ENCODE measurements around the gene DNAJC28. TPM values are rescaled to one million over a fixed set of nuclear protein-coding genes. Genes with fewer than 3 reads are reported as not detected.

DNAJC28 gene
- total and polyA plus RNA-seq, 2 experiments from 2014 or later = 5.0 to 6.6 TPM

GRCh38 chr21:33492571-33492970, 1.1 kb upstream of the DNAJC28 start (continued):
- TF ChIP-seq REST (IDR thresholded peaks at IDR 0.05; ENCODE audit: unreplicated experiment) = no peak
- no peak for TF ChIP-seq JUNB (IDR thresholded peaks at IDR 0.05; ENCODE audit: unreplicated experiment)
- no peak for TF ChIP-seq CTCF (conservative IDR thresholded peaks at IDR 0.05; ENCODE audit: low read depth in 2 of 2)
- TF ChIP-seq STAT1 (IDR thresholded peaks at IDR 0.05; ENCODE audit: unreplicated experiment) = no peak
- no peak for TF ChIP-seq ZNF331 (CRISPR knock-in tag; IDR thresholded peaks at IDR 0.05; ENCODE audit: low read depth)

- Histone ChIP-seq H3K4me1 (ENCODE audit: insufficient read depth) (peaks cover 5% of the 10 kb centered on the region), H4K20me1 (replicated peaks; ENCODE audit: insufficient read depth) (no peaks in the 10 kb centered on the region), H3K9me2 (ENCODE audit: insufficient read depth) (no peaks in the 10 kb centered on the region), H3K27ac (ENCODE audit: low read depth) (no peak overlapping the region), H3K79me2 (replicated peaks; ENCODE audit: insufficient read depth) (peaks cover 5% of the 10 kb centered on the region; the same call in 1 of the 2 replicates), H3K4me2 (peak overlapping the region; percentile 80), H3K4me3 (peak overlapping the region; percentile 97), H3K27me3 (ENCODE audit: insufficient read depth) (no peaks in the 10 kb centered on the region), H2AFZ (peak overlapping the region; percentile 97), H3F3A (replicated peaks; ENCODE audit: low read depth) (peaks cover 4% of the 10 kb centered on the region; the same call in 1 of the 2 replicates), H3K36me3 (ENCODE audit: insufficient read depth) (no peaks in the 10 kb centered on the region)
- H3K4me3 Mint-ChIP-seq = peak overlapping the region; percentile 86
- peaks cover 10% of the 10 kb centered on the region; the same call in 2 of the 3 replicates for H3K4me1 Mint-ChIP-seq
- peaks cover 10% of the 10 kb centered on the region; the same call in 1 of the 3 replicates for H3K36me3 Mint-ChIP-seq (ENCODE audit: low read depth)
- ATAC-seq = no peak
- no peak overlapping the region for H3K27ac Mint-ChIP-seq
- no peak for DNase-seq (ENCODE audit: low spot score)
- no peaks in the 10 kb centered on the region for H3K9me3 Mint-ChIP-seq
- H3K27me3 Mint-ChIP-seq (ENCODE audit: insufficient read depth, low read depth, poor library complexity) = peaks cover 9% of the 10 kb centered on the region
- no peak for TF ChIP-seq CREB1 (CRISPR knock-in tag; IDR thresholded peaks at IDR 0.05; ENCODE audit: low read depth)
- no peak for TF ChIP-seq ETS1 (IDR thresholded peaks at IDR 0.05)
- no peak for TF ChIP-seq JUNB (IDR thresholded peaks at IDR 0.05; ENCODE audit: unreplicated experiment)
- no peak for TF ChIP-seq CTCF (conservative IDR thresholded peaks at IDR 0.05; ENCODE audit: low read depth in 2 of 2)
- TF ChIP-seq EZH2phosphoT487 (IDR thresholded peaks at IDR 0.05; ENCODE audit: unreplicated experiment) = no peak
- no peak for TF ChIP-seq EZH2 (IDR thresholded peaks at IDR 0.05; ENCODE audit: low read depth, unreplicated experiment)
- TF ChIP-seq REST (IDR thresholded peaks at IDR 0.05; ENCODE audit: unreplicated experiment) = no peak
- TF ChIP-seq ZNF114 (CRISPR knock-in tag; IDR thresholded peaks at IDR 0.05) = no peak
- no peak for TF ChIP-seq NANOG (IDR thresholded peaks at IDR 0.05; ENCODE audit: borderline replicate concordance)
Measured at GRCh38 chr21:33490991-33491372, 534 bp downstream of the DNAJC28 start.
